A549 (cell line): ENCODE data around the gene PRICKLE1. TPM values are rescaled to one million over a fixed set of nuclear protein-coding genes. Genes with fewer than 3 reads are reported as not detected.

Source experiments
- ATAC-seq, 2 experiments: fragments of 200-7000 bp in 1 of 2; fragments of >200 bp in 1 of 2; cut with Nextera tagmentation in 1 of 2; cut with Tn5 transposase in 1 of 2; 3 replicates each; pipeline versions ENCODE4 v1.8.0 to v1.9.1; 2018 to 2020; ENCODE audit warnings: mild to moderate bottlenecking in 1 of 2, moderate library complexity in 1 of 2
- CTCF ChIA-PET: fragments of 300-600 bp; sonication (Branson Sonifier 250); formaldehyde crosslinking; extraction: SDS; loops from one replicate; lab custom pipeline; 2021; ENCODE audit warnings: antibody characterized with exemption, inconsistent platforms; lab: Yijun Ruan, JAX
- POLR2A ChIA-PET: fragments of 350-600 bp; formaldehyde crosslinking; extraction: SDS; loops from one replicate; lab custom pipeline; 2021; ENCODE audit warnings: antibody characterized with exemption, inconsistent platforms; lab: Yijun Ruan, JAX
- DNase-seq, 2 experiments: peaks; one replicate each; pipeline versions ENCODE4 v3.0.0 to v3.0.0-alpha.2; 2011 to 2016; ENCODE audit warnings: low read depth in 1 of 2, low spot score in 1 of 2
- FAIRE-seq: peaks from 2 replicates; lab custom pipeline; 2011; peaks lifted over from hg19 to GRCh38; lab: Jason Lieb, UNC
- H3K27ac ChIP-seq, 2 experiments: fragments of >200 bp; sonication (Bioruptor Twin); formaldehyde crosslinking; 3 replicates each; pipeline ENCODE4 v1.5.1; 2016 to 2017
- H3K4me1 ChIP-seq: fragments of >200 bp; sonication (Bioruptor Twin); formaldehyde crosslinking; 3 replicates; pipeline ENCODE4 v1.6.1; 2016
- H3K4me2 ChIP-seq: fragments of >200 bp; sonication (Bioruptor Twin); formaldehyde crosslinking; 3 replicates; pipeline ENCODE4 v1.6.1; 2016
- H3K4me3 ChIP-seq: fragments of >200 bp; sonication (Bioruptor Twin); formaldehyde crosslinking; 3 replicates; pipeline ENCODE4 v1.5.1; 2016
- H3K9me3 ChIP-seq: fragments of >200 bp; sonication (Bioruptor Twin); formaldehyde crosslinking; 3 replicates; pipeline ENCODE4 v1.6.1; 2016
- CBX8 ChIP-seq: fragments of 200-600 bp; sonication (generic); IDR thresholded peaks from 2 replicates; pipeline ENCODE4 v1.6.1; 2016
- CEBPB ChIP-seq, 2 experiments: fragments of >200 bp in 1 of 2; sonication (Bioruptor Twin) in 1 of 2; formaldehyde crosslinking in 1 of 2; IDR thresholded peaks; 2 replicates each; pipeline ENCODE4 v1.6.1; 2012 to 2016
- EHF ChIP-seq: fragments of 250-450 bp; sonication (Bioruptor Pico); IDR thresholded peaks from 2 replicates; pipeline ENCODE4 v1.5.0; 2020; ENCODE audit warnings: mild to moderate bottlenecking
- ESRRA ChIP-seq: fragments of 150-350 bp; IDR thresholded peaks from 2 replicates; pipeline ENCODE4 v1.6.1; 2014; ENCODE audit warnings: mild to moderate bottlenecking, low read length, borderline replicate concordance
- FOSB ChIP-seq: fragments of 250-450 bp; sonication (Bioruptor Pico); IDR thresholded peaks from 2 replicates; pipeline ENCODE4 v1.5.0; 2020; ENCODE audit warnings: mild to moderate bottlenecking, moderate library complexity
- FOSL2 ChIP-seq, 2 experiments: fragments of 450-650 bp in 1 of 2; fragments of >200 bp in 1 of 2; sonication (Bioruptor Twin) in 1 of 2; formaldehyde crosslinking; IDR thresholded peaks; 2 replicates each; pipeline versions ENCODE4 v1.5.0 to v1.6.1; 2016 to 2020; ENCODE audit warnings: mild to moderate bottlenecking in 1 of 2, moderate library complexity in 1 of 2
- FOXS1 ChIP-seq: fragments of 250-450 bp; sonication (Bioruptor Pico); IDR thresholded peaks from 2 replicates; pipeline ENCODE4 v1.5.0; 2020; ENCODE audit warnings: mild to moderate bottlenecking, moderate library complexity
- GATA3 ChIP-seq: IDR thresholded peaks from 2 replicates; pipeline ENCODE4 v1.6.1; 2012; ENCODE audit warnings: borderline replicate concordance
- HDAC2 ChIP-seq: fragments of 200-600 bp; sonication (generic); IDR thresholded peaks from 2 replicates; pipeline ENCODE4 v1.6.1; 2016
- HOXA7 ChIP-seq: fragments of 250-450 bp; sonication (Bioruptor Pico); IDR thresholded peaks from 2 replicates; pipeline ENCODE4 v1.5.0; 2020; ENCODE audit warnings: mild to moderate bottlenecking, moderate library complexity
- HOXB13 ChIP-seq: fragments of 250-450 bp; sonication (Bioruptor Pico); IDR thresholded peaks from 2 replicates; pipeline ENCODE4 v1.5.0; 2020; ENCODE audit warnings: low read depth, mild to moderate bottlenecking, moderate library complexity
- KDM1A ChIP-seq: fragments of 200-600 bp; sonication (generic); IDR thresholded peaks from 2 replicates; pipeline ENCODE4 v1.6.1; 2016; ENCODE audit warnings: low read depth, mild to moderate bottlenecking
- KDM5A ChIP-seq: fragments of 200-600 bp; sonication (generic); IDR thresholded peaks from 2 replicates; pipeline ENCODE4 v1.6.1; 2016; ENCODE audit warnings: antibody characterized with exemption, mild to moderate bottlenecking
- MAZ ChIP-seq: fragments of 150-350 bp; IDR thresholded peaks from 2 replicates; pipeline ENCODE4 v1.6.1; 2014; ENCODE audit warnings: antibody characterized with exemption, low read depth, low read length, borderline replicate concordance
- NPAS2 ChIP-seq: fragments of 250-450 bp; sonication (Bioruptor Pico); IDR thresholded peaks from 2 replicates; pipeline ENCODE4 v1.8.0; 2022; ENCODE audit warnings: mild to moderate bottlenecking, moderate library complexity, borderline replicate concordance
- NR3C1 ChIP-seq: fragments of >200 bp; sonication (Bioruptor Twin); formaldehyde crosslinking; IDR thresholded peaks from 3 replicates; pipeline ENCODE4 v1.6.1; 2017
- PHF8 ChIP-seq: fragments of 200-600 bp; sonication (generic); IDR thresholded peaks from 2 replicates; pipeline ENCODE4 v1.6.1; 2016; ENCODE audit warnings: low read depth, mild to moderate bottlenecking, antibody characterized with exemption, moderate library complexity, borderline replicate concordance
- SMC3 ChIP-seq: fragments of >200 bp; sonication (Bioruptor Twin); formaldehyde crosslinking; IDR thresholded peaks from 3 replicates; pipeline ENCODE4 v1.6.1; 2018; ENCODE audit warnings: inconsistent platforms
- TP53 ChIP-seq: fragments of 250-450 bp; sonication (Bioruptor Pico); IDR thresholded peaks from 2 replicates; pipeline ENCODE4 v1.5.0; 2021; ENCODE audit warnings: mild to moderate bottlenecking, moderate library complexity
- ZNF302 ChIP-seq: fragments of 250-450 bp; sonication (Bioruptor Pico); IDR thresholded peaks from 2 replicates; pipeline ENCODE4 v1.9.0; 2021; ENCODE audit warnings: inconsistent platforms, mild to moderate bottlenecking, moderate library complexity
- ZSCAN20 ChIP-seq: fragments of 250-450 bp; sonication (Bioruptor Pico); IDR thresholded peaks from 2 replicates; pipeline ENCODE4 v1.8.0; 2022; ENCODE audit warnings: mild to moderate bottlenecking, moderate library complexity
- WGBS: methylation state at CpG from one replicate; pipeline ENCODE4 v1.1.6; 2017; ENCODE audit errors: missing lambda C conversion rate; 5-methylcytosine and 5-hydroxymethylcytosine counted together
- polyA plus RNA-seq, 4 experiments: library from polyadenylated mRNA; depleted of rRNA in 3 of 4; stranded (reverse); fragments of >200 nt; fragmentation: RNase III in 1 of 4; extraction: RNeasy Plus Mini Kit Qiagen cat#74134 plus additional on column Dnase treatment in 1 of 4; gene quantifications; 2 replicates in 3 of 4; 3 replicates in 1 of 4; pipeline ENCODE4 v1.2.3, GENCODE V29; 2011 to 2017
- TF ChIP-seq, protein P1 (sequence below): fragments of 200-600 bp; sonication (generic); IDR thresholded peaks from 2 replicates; pipeline ENCODE4 v1.6.1; 2016; ENCODE audit warnings: antibody characterized with exemption, mild to moderate bottlenecking, moderate library complexity
- TF ChIP-seq, protein P2 (sequence below): fragments of >200 bp; sonication (Bioruptor Twin); formaldehyde crosslinking; IDR thresholded peaks from 3 replicates; pipeline ENCODE4 v1.6.1; 2016
- TF ChIP-seq, protein P3 (sequence below): IDR thresholded peaks from 2 replicates; pipeline ENCODE4 v1.6.1; 2012
- TF ChIP-seq, protein P4 (sequence below): fragments of >200 bp; sonication (Bioruptor Twin); formaldehyde crosslinking; IDR thresholded peaks from 3 replicates; pipeline ENCODE4 v1.5.1; 2016
- TF ChIP-seq, protein P5 (sequence below): fragments of 250-450 bp; sonication (Bioruptor Pico); IDR thresholded peaks from 2 replicates; pipeline ENCODE4 v1.5.0; 2020; ENCODE audit warnings: low read depth, mild to moderate bottlenecking, moderate library complexity
- TF ChIP-seq, protein P6 (sequence below): fragments of 150-350 bp; IDR thresholded peaks from 2 replicates; pipeline ENCODE4 v1.6.1; 2014; ENCODE audit warnings: low read depth, mild to moderate bottlenecking, low read length

The PRICKLE1 gene
- polyA plus RNA-seq, 2 of the 4 experiments (the other 2 are of a cell fraction), result 1.5 to 1.8 TPM

DNA sequence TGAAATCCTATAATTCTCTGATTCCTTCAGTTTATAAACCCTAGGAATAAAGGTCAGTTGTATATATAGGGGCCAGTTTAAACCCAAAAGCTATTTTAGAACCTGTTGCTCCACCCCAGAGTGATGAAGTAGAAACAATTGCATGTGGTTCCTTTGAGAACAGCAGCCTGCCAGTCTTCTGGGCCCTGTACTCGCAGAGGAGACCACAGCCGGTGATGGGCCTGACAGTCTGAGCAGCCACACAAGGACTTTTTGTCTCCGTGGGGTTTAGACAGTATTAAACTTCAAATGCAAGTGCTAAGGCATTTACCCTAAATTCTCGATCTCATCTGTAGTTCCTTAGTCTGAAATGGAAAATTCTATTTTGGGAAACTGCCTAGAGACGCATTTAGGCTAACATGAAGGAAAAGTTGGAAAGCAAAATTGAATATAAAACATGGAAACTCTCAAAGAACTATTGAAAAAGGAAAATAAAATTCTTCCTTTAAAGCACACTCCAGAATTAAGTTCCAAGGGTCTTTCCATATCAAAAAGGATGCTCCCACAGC lies 80.6 kb downstream of the PRICKLE1 start:
- CTCF ChIA-PET, result no interaction called here
- Histone ChIP-seq H3K4me1 (no peaks in the 10 kb centered on the region), H3K9me3 (no peaks in the 10 kb centered on the region), H3K4me3 (no peak overlapping the region), H3K4me2 (no peak overlapping the region), H3K27ac (no peak overlapping the region)
- TF ChIP-seq, protein P1, sequence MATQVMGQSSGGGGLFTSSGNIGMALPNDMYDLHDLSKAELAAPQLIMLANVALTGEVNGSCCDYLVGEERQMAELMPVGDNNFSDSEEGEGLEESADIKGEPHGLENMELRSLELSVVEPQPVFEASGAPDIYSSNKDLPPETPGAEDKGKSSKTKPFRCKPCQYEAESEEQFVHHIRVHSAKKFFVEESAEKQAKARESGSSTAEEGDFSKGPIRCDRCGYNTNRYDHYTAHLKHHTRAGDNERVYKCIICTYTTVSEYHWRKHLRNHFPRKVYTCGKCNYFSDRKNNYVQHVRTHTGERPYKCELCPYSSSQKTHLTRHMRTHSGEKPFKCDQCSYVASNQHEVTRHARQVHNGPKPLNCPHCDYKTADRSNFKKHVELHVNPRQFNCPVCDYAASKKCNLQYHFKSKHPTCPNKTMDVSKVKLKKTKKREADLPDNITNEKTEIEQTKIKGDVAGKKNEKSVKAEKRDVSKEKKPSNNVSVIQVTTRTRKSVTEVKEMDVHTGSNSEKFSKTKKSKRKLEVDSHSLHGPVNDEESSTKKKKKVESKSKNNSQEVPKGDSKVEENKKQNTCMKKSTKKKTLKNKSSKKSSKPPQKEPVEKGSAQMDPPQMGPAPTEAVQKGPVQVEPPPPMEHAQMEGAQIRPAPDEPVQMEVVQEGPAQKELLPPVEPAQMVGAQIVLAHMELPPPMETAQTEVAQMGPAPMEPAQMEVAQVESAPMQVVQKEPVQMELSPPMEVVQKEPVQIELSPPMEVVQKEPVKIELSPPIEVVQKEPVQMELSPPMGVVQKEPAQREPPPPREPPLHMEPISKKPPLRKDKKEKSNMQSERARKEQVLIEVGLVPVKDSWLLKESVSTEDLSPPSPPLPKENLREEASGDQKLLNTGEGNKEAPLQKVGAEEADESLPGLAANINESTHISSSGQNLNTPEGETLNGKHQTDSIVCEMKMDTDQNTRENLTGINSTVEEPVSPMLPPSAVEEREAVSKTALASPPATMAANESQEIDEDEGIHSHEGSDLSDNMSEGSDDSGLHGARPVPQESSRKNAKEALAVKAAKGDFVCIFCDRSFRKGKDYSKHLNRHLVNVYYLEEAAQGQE, result no peak
- TF ChIP-seq FOXS1 (CRISPR knock-in tag) (no peak), ESRRA (no peak), FOSB (no peak), EHF (CRISPR knock-in tag) (no peak), ZSCAN20 (CRISPR knock-in tag) (no peak), FOSL2 (IDR thresholded peaks at IDR 0.05) (no peak), FOSL2 (CRISPR knock-in tag; IDR thresholded peaks at IDR 0.05) (no peak), KDM1A (no peak), CEBPB (IDR thresholded peaks at IDR 0.05) (no peak), NPAS2 (no peak), SMC3 (no peak), MAZ (no peak), GATA3 (no peak), HDAC2 (no peak), HOXA7 (CRISPR knock-in tag) (no peak)
- TF ChIP-seq, protein P2, sequence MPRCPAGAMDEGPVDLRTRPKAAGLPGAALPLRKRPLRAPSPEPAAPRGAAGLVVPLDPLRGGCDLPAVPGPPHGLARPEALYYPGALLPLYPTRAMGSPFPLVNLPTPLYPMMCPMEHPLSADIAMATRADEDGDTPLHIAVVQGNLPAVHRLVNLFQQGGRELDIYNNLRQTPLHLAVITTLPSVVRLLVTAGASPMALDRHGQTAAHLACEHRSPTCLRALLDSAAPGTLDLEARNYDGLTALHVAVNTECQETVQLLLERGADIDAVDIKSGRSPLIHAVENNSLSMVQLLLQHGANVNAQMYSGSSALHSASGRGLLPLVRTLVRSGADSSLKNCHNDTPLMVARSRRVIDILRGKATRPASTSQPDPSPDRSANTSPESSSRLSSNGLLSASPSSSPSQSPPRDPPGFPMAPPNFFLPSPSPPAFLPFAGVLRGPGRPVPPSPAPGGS, result no peak
- TF ChIP-seq, protein P3, sequence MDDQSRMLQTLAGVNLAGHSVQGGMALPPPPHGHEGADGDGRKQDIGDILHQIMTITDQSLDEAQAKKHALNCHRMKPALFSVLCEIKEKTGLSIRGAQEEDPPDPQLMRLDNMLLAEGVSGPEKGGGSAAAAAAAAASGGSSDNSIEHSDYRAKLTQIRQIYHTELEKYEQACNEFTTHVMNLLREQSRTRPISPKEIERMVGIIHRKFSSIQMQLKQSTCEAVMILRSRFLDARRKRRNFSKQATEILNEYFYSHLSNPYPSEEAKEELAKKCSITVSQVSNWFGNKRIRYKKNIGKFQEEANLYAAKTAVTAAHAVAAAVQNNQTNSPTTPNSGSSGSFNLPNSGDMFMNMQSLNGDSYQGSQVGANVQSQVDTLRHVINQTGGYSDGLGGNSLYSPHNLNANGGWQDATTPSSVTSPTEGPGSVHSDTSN, result no peak
- TF ChIP-seq, protein P4, sequence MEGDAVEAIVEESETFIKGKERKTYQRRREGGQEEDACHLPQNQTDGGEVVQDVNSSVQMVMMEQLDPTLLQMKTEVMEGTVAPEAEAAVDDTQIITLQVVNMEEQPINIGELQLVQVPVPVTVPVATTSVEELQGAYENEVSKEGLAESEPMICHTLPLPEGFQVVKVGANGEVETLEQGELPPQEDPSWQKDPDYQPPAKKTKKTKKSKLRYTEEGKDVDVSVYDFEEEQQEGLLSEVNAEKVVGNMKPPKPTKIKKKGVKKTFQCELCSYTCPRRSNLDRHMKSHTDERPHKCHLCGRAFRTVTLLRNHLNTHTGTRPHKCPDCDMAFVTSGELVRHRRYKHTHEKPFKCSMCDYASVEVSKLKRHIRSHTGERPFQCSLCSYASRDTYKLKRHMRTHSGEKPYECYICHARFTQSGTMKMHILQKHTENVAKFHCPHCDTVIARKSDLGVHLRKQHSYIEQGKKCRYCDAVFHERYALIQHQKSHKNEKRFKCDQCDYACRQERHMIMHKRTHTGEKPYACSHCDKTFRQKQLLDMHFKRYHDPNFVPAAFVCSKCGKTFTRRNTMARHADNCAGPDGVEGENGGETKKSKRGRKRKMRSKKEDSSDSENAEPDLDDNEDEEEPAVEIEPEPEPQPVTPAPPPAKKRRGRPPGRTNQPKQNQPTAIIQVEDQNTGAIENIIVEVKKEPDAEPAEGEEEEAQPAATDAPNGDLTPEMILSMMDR, result no peak
- TF ChIP-seq, protein P5, sequence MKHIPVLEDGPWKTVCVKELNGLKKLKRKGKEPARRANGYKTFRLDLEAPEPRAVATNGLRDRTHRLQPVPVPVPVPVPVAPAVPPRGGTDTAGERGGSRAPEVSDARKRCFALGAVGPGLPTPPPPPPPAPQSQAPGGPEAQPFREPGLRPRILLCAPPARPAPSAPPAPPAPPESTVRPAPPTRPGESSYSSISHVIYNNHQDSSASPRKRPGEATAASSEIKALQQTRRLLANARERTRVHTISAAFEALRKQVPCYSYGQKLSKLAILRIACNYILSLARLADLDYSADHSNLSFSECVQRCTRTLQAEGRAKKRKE, result no peak
- no peak for DNase-seq
- POLR2A ChIA-PET, result no interaction called here
- ATAC-seq, result no peak
- no peak for FAIRE-seq
- 44% methylated on average over 5 of the region's 5 CpGs for WGBS

DNA sequence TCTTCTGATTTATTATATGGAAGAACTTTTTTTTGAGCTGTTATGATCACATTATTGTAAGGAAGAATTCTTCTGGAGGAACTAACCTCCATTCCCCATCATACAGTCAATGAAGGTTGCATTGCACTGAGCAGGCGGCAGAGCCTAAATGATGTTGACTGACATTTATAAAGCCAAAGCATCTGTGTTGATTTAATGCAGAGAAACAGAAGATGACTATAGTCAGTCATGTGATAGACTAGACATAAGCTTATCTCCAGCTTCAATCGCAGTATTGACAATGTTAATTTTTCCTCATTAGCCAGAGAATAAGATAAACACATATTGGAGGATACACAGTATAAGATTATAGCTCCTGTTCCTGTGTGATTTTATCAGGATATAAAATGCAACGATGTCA lies 82.0 kb downstream of the PRICKLE1 start:
- H3K4me1 ChIP-seq, result no peaks in the 10 kb centered on the region
- H3K27ac ChIP-seq, result no peak overlapping the region
- no peak overlapping the region for H3K4me2 ChIP-seq
- FAIRE-seq (no peak), ATAC-seq (no peak), DNase-seq (no peak)
- WGBS, result 49% methylated on average over 3 of the region's 3 CpGs
- CTCF ChIA-PET, result interaction anchor here (0.7 to 2.1 kb wide), 2 partner anchors 24 to 520 kb away, joined by 3 to 7 read pairs; no protein-coding TSS in a partner anchor
- H3K4me3 ChIP-seq, result no peak overlapping the region
- H3K9me3 ChIP-seq, result no peaks in the 10 kb centered on the region
- POLR2A ChIA-PET, result no interaction called here
- TF ChIP-seq, protein P6, sequence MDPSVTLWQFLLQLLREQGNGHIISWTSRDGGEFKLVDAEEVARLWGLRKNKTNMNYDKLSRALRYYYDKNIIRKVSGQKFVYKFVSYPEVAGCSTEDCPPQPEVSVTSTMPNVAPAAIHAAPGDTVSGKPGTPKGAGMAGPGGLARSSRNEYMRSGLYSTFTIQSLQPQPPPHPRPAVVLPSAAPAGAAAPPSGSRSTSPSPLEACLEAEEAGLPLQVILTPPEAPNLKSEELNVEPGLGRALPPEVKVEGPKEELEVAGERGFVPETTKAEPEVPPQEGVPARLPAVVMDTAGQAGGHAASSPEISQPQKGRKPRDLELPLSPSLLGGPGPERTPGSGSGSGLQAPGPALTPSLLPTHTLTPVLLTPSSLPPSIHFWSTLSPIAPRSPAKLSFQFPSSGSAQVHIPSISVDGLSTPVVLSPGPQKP, result no peak
- TF ChIP-seq KDM5A (no peak), HOXA7 (CRISPR knock-in tag) (no peak), MAZ (no peak), ZNF302 (CRISPR knock-in tag) (no peak), GATA3 (no peak), CBX8 (no peak), HOXB13 (no peak), NPAS2 (no peak), NR3C1 (no peak), TP53 (no peak), PHF8 (no peak)
- TF ChIP-seq, protein P2, result no peak
